Activated CD8-positive, alpha-beta memory T cell treated with anti-CD3 and anti-CD28 coated beads, Interleukin-2, amount 50 U/mL, for 1 hour (primary cell): ENCODE measurements around the gene BRPF1.

Experiments used
- DNase-seq: peaks from one replicate; pipeline ENCODE4 v3.0.0-alpha.2; 2020; ENCODE audit errors: extremely low read depth

Gene BRPF1

GRCh38 chr3:9732080-9732739 is 675 bp downstream of the BRPF1 start:
- no peak for DNase-seq

- DNase-seq, result no peak
Measured at GRCh38 chr3:9732740-9733115, 1.2 kb downstream of the BRPF1 start.

GRCh38 chr3:9736831-9737230 is 5.3 kb downstream of the BRPF1 start:
- DNase-seq, result no peak

- no peak for DNase-seq
Measured at GRCh38 chr3:9739181-9739580, 7.6 kb downstream of the BRPF1 start.

- DNase-seq, result no peak
Measured at GRCh38 chr3:9742560-9742959, 11.0 kb downstream of the BRPF1 start.

GRCh38 chr3:9743548-9743947 is 12.0 kb downstream of the BRPF1 start:
- no peak for DNase-seq

- no peak for DNase-seq
Measured at GRCh38 chr3:9744162-9744561, 12.6 kb downstream of the BRPF1 start.

GRCh38 chr3:9745521-9745920 is 14.0 kb downstream of the BRPF1 start:
- DNase-seq, result no peak

- no peak for DNase-seq
Measured at GRCh38 chr3:9746330-9746729, 14.8 kb downstream of the BRPF1 start.

- no peak for DNase-seq
Measured at GRCh38 chr3:9747267-9747666, 15.7 kb downstream of the BRPF1 start.

GRCh38 chr3:9748031-9748430 is 16.5 kb downstream of the BRPF1 start:
- DNase-seq, result no peak

- no peak for DNase-seq
Measured at GRCh38 chr3:9749296-9749644, 17.7 kb downstream of the BRPF1 start.

GRCh38 chr3:9749645-9750555 is 18.4 kb downstream of the BRPF1 start, which contains the start of gene OGG1:
OGG1 (plus strand) TSS chr3:9749952; CDS start chr3:9750287, 335 bp downstream.
- peak; percentile 89 for DNase-seq

- no peak for DNase-seq
Measured at GRCh38 chr3:9750556-9751411, 19.2 kb downstream of the BRPF1 start.

GRCh38 chr3:9754678-9755077 is 23.1 kb downstream of the BRPF1 start:
- no peak for DNase-seq

GRCh38 chr3:9757427-9757826 is 25.9 kb downstream of the BRPF1 start:
- no peak for DNase-seq

- DNase-seq, result no peak
Measured at GRCh38 chr3:9760779-9761505, 29.4 kb downstream of the BRPF1 start.

- no peak for DNase-seq
Measured at GRCh38 chr3:9761919-9762318, 30.4 kb downstream of the BRPF1 start.

- DNase-seq, result no peak
Measured at GRCh38 chr3:9762871-9763270, 31.3 kb downstream of the BRPF1 start.

GRCh38 chr3:9765865-9766264 is 34.3 kb downstream of the BRPF1 start:
- DNase-seq, result no peak

GRCh38 chr3:9767418-9767817 is 35.9 kb downstream of the BRPF1 start:
- no peak for DNase-seq
